ENCODE measurements around the gene DCAF11. TPM values are rescaled to one million over a fixed set of nuclear protein-coding genes. Genes with fewer than 3 reads are reported as not detected.

Gene DCAF11
- total and polyA plus RNA-seq, 2 donors (not counting 1 experiment from before 2014, with no cell fraction given) = 64.5 to 96.3 TPM

GRCh38 chr14:24123424-24124417 is 9.1 kb downstream of the DCAF11 start:
- peak; percentile 71 for DNase-seq
- no peaks in the 10 kb centered on the region for H3K27me3 Mint-ChIP-seq
- peak overlapping the region; percentile 91 for H3K27ac Mint-ChIP-seq
- H3K4me3 Mint-ChIP-seq = peak overlapping the region; percentile 39
- H3K79me2 ChIP-seq (ENCODE audit: control insufficient read depth, insufficient read depth, low read length) = peaks cover 4% of the 10 kb centered on the region
- intact Hi-C loops (cut with micrococcal nuclease) = no loop called here
- no peaks in the 10 kb centered on the region for H3K27me3 ChIP-seq (replicated peaks in 1 of 4; ENCODE audit: control extremely low read depth in 1 of 4, control insufficient read depth in 3 of 4, insufficient read depth in 4 of 4, low read length in 3 of 4)
- H3K9me3 Mint-ChIP-seq (ENCODE audit: insufficient read depth) = no peaks in the 10 kb centered on the region
- peak overlapping the region; percentile 62 for H2AFZ ChIP-seq (ENCODE audit: insufficient read depth, low read depth, low read length, poor library complexity, severe bottlenecking)
- peaks cover 8 to 37% of the 10 kb centered on the region in 2 experiments for H3K36me3 ChIP-seq (replicated peaks in 1 of 2; ENCODE audit: control extremely low read depth in 1 of 2, control insufficient read depth in 1 of 2, extremely low read depth in 1 of 2, insufficient read depth in 2 of 2, low read length in 1 of 2)
- H4K20me1 ChIP-seq (ENCODE audit: control insufficient read depth, insufficient read depth, low read length, poor library complexity, severe bottlenecking) = no peaks in the 10 kb centered on the region
- ATAC-seq (ENCODE audit: low read depth) = peak; percentile 56
- TF ChIP-seq CTCF (IDR thresholded peaks at IDR 0.05) = no peak
- TF ChIP-seq EZH2 (IDR thresholded peaks at IDR 0.05; ENCODE audit: borderline replicate concordance, insufficient read depth, low read depth, low read length, poor library complexity, severe bottlenecking) = no peak
- CTCF ChIA-PET = interaction anchor here (0.6 to 1.3 kb wide), 4 partner anchors 14 to 35 kb away, joined by 3 read pairs; partner anchors contain the start of gene EMC9
- POLR2A ChIA-PET = interaction anchor here (1.5 kb wide), 1 partner anchor 12 kb away, joined by 4 read pairs; the partner anchor contains the start of gene PSME1
- no peak overlapping the region for H3K4me3 ChIP-seq (ENCODE audit: control extremely low read depth in 1 of 5, extremely low read depth in 1 of 5, insufficient read depth in 1 of 5, low read depth in 2 of 5, low read length in 4 of 5)
- WGBS (ENCODE audit: insufficient coverage) = 79% methylated on average over 7 of the region's 9 CpGs
- H3K27ac ChIP-seq (ENCODE audit: low read length in 2 of 2) = peak overlapping the region; percentile 30 to 92
- peak overlapping the region; percentile 14 for H3K9ac ChIP-seq (ENCODE audit: low read length)
- peaks cover 33% of the 10 kb centered on the region for H3K4me1 Mint-ChIP-seq
- H3K4me2 ChIP-seq (replicated peaks; ENCODE audit: low read depth, low read length, poor library complexity, severe bottlenecking) = peak overlapping the region; percentile 57
- H3K4me1 ChIP-seq (ENCODE audit: control insufficient read depth in 2 of 2, insufficient read depth in 2 of 2, low read length in 2 of 2) = peaks cover 33 to 34% of the 10 kb centered on the region in 2 donors
- H3K9me3 ChIP-seq (ENCODE audit: control extremely low read depth in 1 of 3, control insufficient read depth in 2 of 3, insufficient read depth in 1 of 3, low read length in 2 of 3) = no peaks in the 10 kb centered on the region
